Panc1 (cell line): ENCODE results near the gene R3HDM4. TPM values are rescaled to one million over a fixed set of nuclear protein-coding genes. Genes with fewer than 3 reads are reported as not detected.

Experiments
- ATAC-seq: fragments of 200-7000 bp; cut with Tn5 transposase; 2 replicates; pipeline ENCODE4 v1.9.1; 2020; ENCODE audit warnings: mild to moderate bottlenecking, moderate library complexity
- BruUV-seq: library from RNA; stranded (reverse); fragments of 400-500 nt; replicated peaks from 2 replicates; lab custom pipeline; 2021; lab: Mats Ljungman, UMichigan
- CTCF ChIA-PET: fragments of 300-600 bp; sonication (Branson Sonifier 250); formaldehyde crosslinking; loops from one replicate; lab custom pipeline; 2022; ENCODE audit warnings: antibody characterized with exemption; lab: Charles Lee
- POLR2A ChIA-PET: fragments of 300-600 bp; sonication (Branson Sonifier 250); formaldehyde crosslinking; loops from one replicate; lab custom pipeline; 2022; ENCODE audit warnings: antibody characterized with exemption; lab: Charles Lee
- DNase-seq: peaks from one replicate; pipeline ENCODE4 v3.0.0-alpha.2; 2010; ENCODE audit warnings: low read depth, low spot score
- H3K27ac ChIP-seq: 2 replicates; pipeline ENCODE4 v1.5.1; 2011; ENCODE audit warnings: mild to moderate bottlenecking, low read length, inconsistent platforms
- H3K27me3 ChIP-seq: fragments of 200-500 bp; sonication (Bioruptor generic); 2 replicates; pipeline ENCODE4 v1.6.0; 2014; ENCODE audit warnings: low read length, inconsistent platforms; ENCODE audit not compliant: control insufficient read depth, insufficient read depth
- H3K36me3 ChIP-seq: fragments of 200-500 bp; sonication (Bioruptor generic); 2 replicates; pipeline ENCODE4 v1.5.1; 2014; ENCODE audit warnings: inconsistent platforms, mild to moderate bottlenecking, low read length, moderate library complexity; ENCODE audit not compliant: control insufficient read depth, insufficient read depth
- H3K4me1 ChIP-seq: 2 replicates; pipeline ENCODE4 v1.5.1; 2011; ENCODE audit warnings: inconsistent platforms, mild to moderate bottlenecking, low read length, moderate library complexity; ENCODE audit not compliant: control insufficient read depth, insufficient read depth
- H3K4me3 ChIP-seq, 2 experiments: 2 replicates each; pipeline ENCODE4 v1.5.1; 2011 to 2012; ENCODE audit warnings: low read depth in 2 of 2, low read length in 2 of 2, mild to moderate bottlenecking in 2 of 2, inconsistent platforms in 1 of 2, moderate library complexity in 1 of 2
- H3K9me3 ChIP-seq: fragments of 200-500 bp; sonication (Bioruptor generic); 2 replicates; pipeline ENCODE4 v1.5.1; 2014; ENCODE audit warnings: low read depth, mild to moderate bottlenecking, inconsistent platforms, low read length, moderate library complexity; ENCODE audit not compliant: control insufficient read depth, insufficient read depth
- CTCF ChIP-seq: fragments of 450-650 bp; IDR thresholded peaks from 2 replicates; pipeline ENCODE4 v1.5.1; 2017; ENCODE audit warnings: mild to moderate bottlenecking
- POLR2AphosphoS5 ChIP-seq: IDR thresholded peaks from 2 replicates; pipeline ENCODE4 v1.6.1; 2012; ENCODE audit warnings: mild to moderate bottlenecking, low read depth, low read length, moderate library complexity
- REST ChIP-seq, 2 experiments: IDR thresholded peaks; 2 replicates each; pipeline ENCODE4 v1.6.1; 2011 to 2012; ENCODE audit warnings: low read depth in 2 of 2, control low read depth in 1 of 2, low read length in 1 of 2, mild to moderate bottlenecking in 1 of 2, moderate library complexity in 1 of 2; ENCODE audit not compliant: insufficient read depth in 1 of 2
- SIN3A ChIP-seq: IDR thresholded peaks from 2 replicates; pipeline ENCODE4 v1.6.1; 2012; ENCODE audit warnings: low read depth, mild to moderate bottlenecking, low read length, moderate library complexity, borderline replicate concordance; ENCODE audit not compliant: insufficient read depth
- TCF7L2 ChIP-seq: IDR thresholded peaks from 2 replicates; pipeline ENCODE4 v1.6.1; 2011; ENCODE audit warnings: mild to moderate bottlenecking, low read depth, low read length, inconsistent platforms
- in situ Hi-C: cut with HindIII; loops from 2 replicates; pipeline ENCODE4 v1.10.0; 2016; ENCODE audit warnings: low sequenced_read_pairs, low pct_unique_long_range_greater_than_20kb
- intact Hi-C: fragments of 100-400 bp; cut with micrococcal nuclease; formaldehyde crosslinking; loops from one replicate; pipeline ENCODE4 v1.10.0; 2022; ENCODE audit not compliant: unreplicated experiment
- total RNA-seq: library from RNA; stranded (reverse); gene quantifications from one replicate; pipeline ENCODE4 v1.2.1, GENCODE V29; 2021; ENCODE audit not compliant: unreplicated experiment

Gene R3HDM4
- total RNA-seq, 1 experiment from 2014 or later: 43.5 TPM

- Histone ChIP-seq H3K36me3 (no peaks in the 10 kb centered on the region; the same call in 1 of the 2 replicates), H3K4me1 (peaks cover 3% of the 10 kb centered on the region; the same call in 1 of the 2 replicates), H3K9me3 (no peaks in the 10 kb centered on the region), H3K27me3 (no peaks in the 10 kb centered on the region), H3K27ac (no peak overlapping the region), H3K4me3 (peak overlapping the region; percentile 57 to 63)
- ChIA-PET CTCF (no interaction called here), POLR2A (no interaction called here)
- DNase-seq (no peak), ATAC-seq (peak; percentile 60)
- in situ Hi-C loops (no loop called here), intact Hi-C loops (loop anchor here (10.0 kb wide), 1 partner anchor 138 kb away; no protein-coding TSS in a partner anchor)
- no peak for TF ChIP-seq REST (IDR thresholded peaks at IDR 0.05; ENCODE audit: insufficient read depth in 1 of 2, low read depth in 2 of 2, low read length in 1 of 2)
- no peak for TF ChIP-seq SIN3A
- no peak for TF ChIP-seq CTCF
- TF ChIP-seq POLR2AphosphoS5: no peak
- no peak for TF ChIP-seq TCF7L2
- BruUV-seq: no TSS peak
Observed at GRCh38 chr19:912181-913079, 589 bp downstream of the R3HDM4 start.

GRCh38 chr19:911197-912033 lies 1.6 kb downstream of the R3HDM4 start:
- Histone ChIP-seq H3K36me3 (no peaks in the 10 kb centered on the region; the same call in 1 of the 2 replicates), H3K4me1 (peaks cover 3% of the 10 kb centered on the region; the same call in 1 of the 2 replicates), H3K27me3 (no peaks in the 10 kb centered on the region), H3K27ac (no peak overlapping the region), H3K4me3 (peak overlapping the region; percentile 23 to 30), H3K9me3 (no peaks in the 10 kb centered on the region)
- in situ Hi-C loops: no loop called here
- no peak for ATAC-seq
- BruUV-seq: no TSS peak
- POLR2A ChIA-PET: no interaction called here
- intact Hi-C loops: loop anchor here (10.0 kb wide), 1 partner anchor 137 kb away; no protein-coding TSS in a partner anchor
- no peak for DNase-seq
- TF ChIP-seq TCF7L2: no peak
- no peak for TF ChIP-seq SIN3A
- no peak for TF ChIP-seq CTCF
- no peak for TF ChIP-seq REST (IDR thresholded peaks at IDR 0.05; ENCODE audit: insufficient read depth in 1 of 2, low read depth in 2 of 2, low read length in 1 of 2)
- no peak for TF ChIP-seq POLR2AphosphoS5
- CTCF ChIA-PET: no interaction called here
